Measurements from ENCODE around the gene BTN1A1.

BTN1A1 gene

DNA sequence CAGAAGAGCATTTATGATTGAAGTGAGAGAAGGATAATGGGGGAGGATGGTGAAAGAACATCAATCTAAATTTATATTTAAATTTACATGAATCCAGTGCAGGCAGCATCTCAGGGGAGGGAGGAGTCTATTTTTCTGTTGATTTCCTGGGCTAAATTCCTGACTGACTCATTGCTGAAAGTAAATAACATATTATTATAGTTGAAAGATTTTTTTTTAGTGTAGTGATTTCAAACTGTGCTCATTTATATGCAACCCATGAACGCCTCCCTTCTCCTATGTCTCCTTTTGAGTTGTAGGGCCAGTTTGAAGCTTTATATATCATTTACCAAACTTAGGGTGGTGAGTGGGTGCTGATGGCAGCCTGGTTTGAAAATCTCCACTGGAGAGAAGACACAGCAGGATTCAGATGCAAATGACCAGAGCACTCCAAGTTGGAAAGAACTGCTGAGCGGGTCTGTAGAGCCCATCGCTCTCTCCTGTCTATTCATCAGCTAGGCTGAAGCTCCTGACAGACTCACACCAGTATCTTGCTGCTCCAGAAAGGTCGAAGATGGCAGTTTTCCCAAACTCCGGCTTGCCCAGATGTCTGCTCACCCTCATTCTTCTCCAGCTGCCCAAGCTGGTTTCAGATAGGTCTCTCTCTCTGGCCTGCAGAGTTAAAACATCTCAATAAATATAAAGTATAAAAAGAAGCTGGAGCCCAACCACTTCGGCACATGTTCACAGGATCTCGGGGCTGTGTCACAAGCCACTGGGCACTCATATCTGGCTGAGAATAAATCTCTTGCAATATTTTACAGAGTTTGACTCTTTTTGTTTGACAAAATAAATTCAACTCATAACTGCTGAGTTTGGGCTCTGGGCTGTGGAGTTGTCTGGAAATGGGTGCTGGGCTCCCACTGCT is 24.0 kb upstream of the BTN1A1 start:
- DNase-seq (ENCODE audit: low read depth in 2 of 2) = no peak

DNA sequence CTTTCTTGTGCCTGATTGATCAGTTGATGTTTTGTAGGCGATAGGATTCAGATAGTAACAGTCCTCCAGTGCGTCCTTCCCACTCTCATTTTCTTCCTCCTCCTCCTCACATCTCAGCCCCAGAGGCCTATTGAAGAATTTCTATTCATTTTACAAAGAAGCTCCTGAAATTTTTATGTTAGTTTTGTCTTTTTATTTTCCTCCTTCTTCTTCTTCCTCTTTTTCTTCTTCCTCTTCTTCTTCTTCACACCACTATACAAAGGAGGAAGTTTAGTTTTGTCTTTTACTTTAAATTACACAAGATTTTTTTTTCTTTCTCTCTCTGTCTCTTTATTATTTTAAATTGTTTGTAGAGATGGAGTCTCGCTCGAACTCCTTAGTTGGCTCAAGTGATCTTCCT is 23.2 kb upstream of the BTN1A1 start:
- DNase-seq (ENCODE audit: low read depth in 2 of 2) = no peak

DNA sequence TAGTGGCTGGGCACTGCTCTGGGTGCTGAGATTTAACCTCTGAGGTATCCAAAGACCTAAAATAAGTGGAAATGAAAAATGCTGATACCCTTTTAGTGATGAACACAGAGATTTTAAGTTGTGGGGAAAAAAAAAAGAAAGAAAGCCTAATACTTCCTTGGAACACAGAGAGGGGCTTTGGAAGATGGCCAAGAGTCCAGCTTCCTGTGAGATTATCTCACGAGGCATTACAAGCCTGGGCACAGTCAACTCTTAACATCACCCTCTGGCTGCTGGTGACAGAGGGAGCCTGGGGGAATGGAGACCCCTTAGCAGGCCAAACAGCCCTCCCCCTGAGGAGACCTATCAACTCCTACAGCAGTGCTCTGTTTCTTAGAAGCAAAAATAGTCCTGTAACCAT is 22.7 kb upstream of the BTN1A1 start:
- no peak for DNase-seq (ENCODE audit: low read depth in 2 of 2)

DNA sequence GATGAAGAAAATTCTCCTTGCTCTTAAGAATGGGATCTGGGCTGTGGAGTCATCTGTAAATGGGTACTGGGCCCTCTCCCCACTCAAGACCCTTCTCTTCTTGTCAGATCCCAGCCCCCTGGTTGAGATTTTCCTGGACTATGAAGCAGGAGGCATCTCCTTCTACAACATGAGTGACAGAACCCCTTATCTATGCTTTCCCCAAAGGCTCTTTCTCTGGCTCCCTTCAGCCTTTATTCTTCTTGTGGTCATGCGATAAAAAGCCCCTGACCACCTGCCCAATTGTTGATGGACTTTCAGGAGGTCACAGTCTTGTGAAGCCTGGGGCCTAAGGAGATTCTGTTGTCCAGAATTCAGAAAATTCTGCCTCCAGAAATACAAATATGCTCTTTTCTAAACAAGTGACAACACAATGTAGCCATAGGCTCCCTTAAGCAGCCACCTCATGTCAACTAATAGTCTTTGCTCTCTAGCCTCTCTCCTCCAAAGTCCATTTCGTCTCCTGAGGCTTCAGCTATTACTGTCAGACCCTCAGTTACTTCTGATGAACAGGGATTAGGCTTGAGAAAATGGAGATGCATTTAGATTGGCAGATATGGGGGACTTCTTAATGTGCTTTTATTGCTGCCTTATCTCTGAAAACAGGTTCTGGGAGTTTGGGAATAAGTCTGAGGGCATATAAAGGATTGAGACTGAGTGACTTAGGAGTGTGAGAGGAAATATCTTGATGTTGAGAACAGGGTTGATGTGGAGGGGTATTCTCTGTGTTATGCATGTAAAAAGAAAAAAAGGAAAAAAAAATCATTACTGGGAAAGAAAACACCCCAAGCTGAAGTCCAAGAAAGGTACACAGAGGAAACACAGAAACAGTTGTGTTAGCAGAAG is 21.8 kb upstream of the BTN1A1 start:
- no peak for DNase-seq (ENCODE audit: low read depth in 2 of 2)

DNA sequence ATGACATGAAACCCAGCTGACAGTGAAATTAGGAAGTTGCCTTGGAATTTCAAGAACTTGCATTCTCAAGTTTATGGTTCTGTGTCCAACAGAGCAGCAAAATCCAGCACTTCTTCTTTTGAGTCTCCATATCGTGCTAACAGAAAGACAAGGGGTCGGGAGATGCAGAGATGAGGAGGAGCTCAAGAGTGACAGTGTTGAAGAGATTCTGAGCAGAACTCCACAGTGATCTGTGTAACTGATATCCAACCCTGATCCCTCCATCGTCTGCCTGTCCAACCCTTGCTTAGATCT is 21.2 kb upstream of the BTN1A1 start:
- no peak for DNase-seq (ENCODE audit: low read depth in 2 of 2)

DNA sequence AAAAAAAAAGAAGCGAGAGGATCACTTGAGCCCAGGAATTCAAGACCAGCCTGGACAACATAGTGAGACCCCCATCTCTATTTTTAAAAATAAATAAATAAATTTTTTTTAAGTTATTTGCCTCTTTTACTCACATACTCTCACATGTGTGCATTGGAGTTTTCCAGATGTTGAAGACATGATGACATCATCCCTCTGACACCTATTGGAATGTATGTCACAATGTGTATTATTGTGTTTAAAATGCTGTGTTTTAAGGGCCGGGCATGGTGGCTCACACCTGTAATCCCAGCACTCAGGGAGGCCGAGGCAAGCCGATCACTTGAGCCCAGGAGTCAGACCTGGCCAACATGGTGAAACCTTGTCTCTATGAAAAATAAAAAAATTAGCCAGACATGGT is 17.8 kb upstream of the BTN1A1 start:
- no peak for DNase-seq (ENCODE audit: low read depth in 2 of 2)

DNA sequence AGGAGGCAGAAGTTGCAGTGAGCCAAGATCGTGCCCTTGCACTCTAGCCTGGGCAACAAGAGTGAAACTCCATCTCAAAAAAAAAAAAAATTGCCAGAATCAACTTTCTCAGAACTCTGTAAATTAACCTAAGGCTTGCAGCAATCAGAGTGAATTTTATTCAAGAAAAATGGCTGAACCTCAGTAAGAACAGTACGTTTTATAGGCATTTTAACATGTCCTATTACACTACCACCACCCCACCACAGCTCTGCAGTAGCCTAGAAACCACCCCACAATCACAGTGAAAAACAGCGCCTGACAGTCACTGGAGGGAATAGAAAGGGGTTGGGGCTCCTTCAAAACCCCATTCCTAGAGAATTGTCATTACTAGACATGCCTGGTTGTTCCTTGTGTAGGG is 16.4 kb upstream of the BTN1A1 start:
- no peak for DNase-seq (ENCODE audit: low read depth in 2 of 2)

DNA sequence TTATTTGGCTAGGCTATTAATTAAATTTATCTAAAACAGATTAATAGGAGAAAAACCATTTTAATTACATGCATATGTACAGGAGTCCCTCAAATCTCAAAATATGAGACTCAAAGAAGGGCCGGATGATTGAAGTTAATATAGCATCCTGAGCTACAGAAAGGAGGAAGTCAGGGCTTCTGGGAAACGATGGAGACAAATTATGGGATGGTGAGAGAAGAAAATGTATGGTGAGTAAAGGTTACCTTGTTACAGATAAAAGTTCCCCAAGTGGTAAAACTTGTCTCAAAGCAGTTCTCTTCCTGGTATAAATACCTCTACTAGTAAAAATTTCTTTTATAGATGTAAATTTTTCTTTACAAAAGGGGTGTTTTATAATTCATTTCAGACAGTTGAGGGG is 15.9 kb upstream of the BTN1A1 start:
- no peak for DNase-seq (ENCODE audit: low read depth in 2 of 2)

DNA sequence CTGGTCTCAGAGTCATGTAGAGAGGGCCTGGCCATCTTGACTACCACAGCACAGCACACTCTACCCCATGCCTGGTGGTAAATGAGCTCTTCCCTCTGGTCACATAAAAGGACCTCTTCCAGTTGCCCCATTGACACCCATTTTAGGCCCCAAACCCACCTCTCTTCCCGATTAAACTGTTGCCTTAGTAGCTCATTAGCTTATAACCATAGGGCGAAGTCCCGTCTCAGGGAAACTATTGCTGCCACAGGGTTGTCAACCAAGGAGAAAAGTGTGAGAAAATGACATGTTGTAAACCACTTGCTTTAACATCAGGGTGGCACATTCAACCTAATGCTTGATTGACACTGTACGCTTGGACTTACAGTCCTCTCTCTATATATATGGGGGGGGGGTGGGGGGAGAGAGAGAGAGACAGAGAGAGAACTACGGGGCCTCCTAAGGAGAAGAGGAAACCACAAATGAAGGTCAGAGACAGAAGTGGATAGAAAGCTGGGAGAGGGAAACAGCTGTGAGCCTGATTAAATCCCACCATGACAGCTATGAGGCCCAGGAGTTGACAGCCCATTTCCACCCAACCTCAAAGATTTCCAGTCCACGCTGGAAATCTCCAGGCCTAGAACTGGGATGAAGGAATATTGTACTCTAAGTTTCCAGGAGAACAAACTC is 14.9 kb upstream of the BTN1A1 start:
- no peak for DNase-seq (ENCODE audit: low read depth in 2 of 2)

DNA sequence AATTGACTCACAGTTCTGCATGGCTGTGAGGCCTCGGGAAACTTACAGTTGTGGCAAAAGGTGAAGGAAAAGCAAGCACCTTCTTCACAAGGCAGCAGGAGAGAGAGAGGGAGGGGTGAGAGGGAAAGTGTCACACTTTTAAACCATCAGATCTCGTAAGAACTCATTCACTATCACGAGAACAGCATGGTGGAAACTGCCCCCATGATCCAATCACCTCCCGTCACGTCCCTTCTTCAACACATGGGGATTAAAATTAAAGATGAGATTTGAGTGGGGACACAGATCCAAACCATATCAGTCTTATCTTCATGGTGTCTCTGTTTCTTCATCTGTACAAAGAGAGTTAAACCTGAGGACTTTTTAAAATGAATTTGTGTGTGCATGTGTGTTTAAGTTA is 13.7 kb upstream of the BTN1A1 start:
- no peak for DNase-seq (ENCODE audit: low read depth in 2 of 2)

DNA sequence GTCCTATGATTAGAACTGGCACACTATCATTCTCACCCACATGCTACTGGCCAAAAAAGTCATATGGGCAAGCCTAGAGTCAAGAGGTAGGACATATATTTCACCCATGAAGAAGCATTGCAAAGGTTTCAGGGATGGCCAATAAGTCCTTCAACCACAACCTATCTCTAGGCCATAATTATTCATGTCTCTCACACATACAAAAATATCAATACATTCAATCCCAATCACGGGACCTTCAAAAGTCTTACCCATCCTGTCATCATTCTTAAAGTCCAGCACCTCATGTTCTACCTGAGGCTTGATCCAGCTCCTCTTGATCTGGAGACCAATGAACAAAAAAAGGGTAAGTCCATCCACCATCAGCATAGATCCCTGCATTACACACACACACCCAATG is 12.6 kb upstream of the BTN1A1 start:
- DNase-seq (ENCODE audit: low read depth in 2 of 2) = no peak

DNA sequence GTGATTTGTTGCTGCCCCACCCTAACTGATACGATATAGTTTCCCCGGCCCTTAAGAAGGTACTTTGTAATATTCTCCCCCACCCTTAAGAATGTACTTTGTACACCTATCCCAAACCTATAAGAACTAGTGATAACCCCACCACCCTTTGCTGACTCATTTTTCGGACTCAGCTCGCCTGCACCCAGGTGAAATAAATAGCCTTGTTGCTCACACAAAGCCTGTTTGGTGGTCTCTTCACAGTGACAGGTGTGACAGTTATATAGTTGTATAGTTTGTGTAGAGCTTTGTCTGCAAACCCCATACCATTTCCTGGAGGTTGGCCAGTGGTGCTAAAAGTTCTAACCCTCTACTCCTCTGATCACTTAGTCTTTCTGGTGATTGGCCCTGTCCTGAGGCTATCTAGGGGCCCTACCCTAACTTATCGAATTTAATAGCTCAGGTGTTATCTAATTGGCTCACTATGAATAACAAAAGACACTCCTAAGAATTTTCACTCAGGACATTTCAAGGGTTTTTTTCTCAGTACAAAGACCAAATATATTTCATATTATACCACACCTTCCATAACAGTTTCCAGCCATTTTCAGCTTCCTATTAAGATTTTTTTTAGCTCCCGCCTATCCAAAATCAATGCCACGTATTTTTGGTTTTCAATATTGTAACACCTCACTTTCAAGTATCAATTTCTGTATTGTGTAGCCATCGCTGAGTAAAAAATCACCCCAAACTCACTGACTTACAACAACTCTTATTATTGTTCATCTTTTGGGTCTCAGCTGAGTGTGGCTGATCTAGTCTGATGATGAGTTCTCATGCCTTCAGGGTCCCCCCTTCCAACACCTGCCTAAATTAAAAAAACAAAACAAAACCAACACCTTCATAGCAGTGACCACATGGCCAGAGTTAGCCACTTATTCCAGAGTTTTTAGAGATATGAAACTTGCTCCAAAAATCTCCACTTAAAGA is 9.8 kb upstream of the BTN1A1 start:
- DNase-seq (ENCODE audit: low read depth in 2 of 2) = no peak

DNA sequence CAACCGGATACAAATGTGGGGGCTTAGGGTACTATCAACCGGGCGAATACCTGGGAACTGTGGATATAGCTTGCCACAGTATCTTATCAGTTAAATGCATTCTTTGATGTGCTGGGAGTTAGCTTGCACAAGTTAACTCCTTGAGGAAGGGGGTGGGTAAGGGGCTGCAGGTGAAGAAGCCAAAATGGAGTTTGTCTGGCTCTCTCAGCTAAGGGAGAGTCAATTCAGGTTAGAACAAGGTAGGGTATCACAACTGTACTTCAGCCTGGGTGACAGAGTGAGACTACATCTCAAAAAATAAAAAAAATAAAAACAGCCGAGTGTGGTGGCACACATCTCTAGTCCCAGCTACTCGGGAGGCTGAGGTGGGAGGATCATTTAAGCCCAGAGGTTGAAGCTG is 8.5 kb upstream of the BTN1A1 start:
- DNase-seq (ENCODE audit: low read depth in 2 of 2) = no peak

DNA sequence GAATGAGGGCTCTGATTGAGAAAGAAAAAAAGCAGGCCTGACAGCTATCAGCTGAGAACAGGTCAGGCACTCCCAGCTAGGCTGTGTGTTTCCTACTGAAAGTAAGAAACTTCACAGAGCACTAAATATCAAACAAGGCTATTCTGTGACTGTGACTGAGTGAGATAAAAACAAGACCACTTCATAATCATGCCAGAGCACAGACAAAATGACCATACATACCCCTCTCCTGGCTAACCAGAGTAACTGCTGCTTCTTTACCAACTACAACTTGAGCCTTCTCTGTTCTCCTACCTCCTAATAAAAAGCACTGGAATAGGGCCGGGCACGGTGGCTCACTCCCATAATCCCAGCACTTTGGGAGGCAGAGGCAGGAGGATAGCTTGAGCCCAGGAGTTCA is 6.8 kb upstream of the BTN1A1 start:
- DNase-seq (ENCODE audit: low read depth in 2 of 2) = no peak

DNA sequence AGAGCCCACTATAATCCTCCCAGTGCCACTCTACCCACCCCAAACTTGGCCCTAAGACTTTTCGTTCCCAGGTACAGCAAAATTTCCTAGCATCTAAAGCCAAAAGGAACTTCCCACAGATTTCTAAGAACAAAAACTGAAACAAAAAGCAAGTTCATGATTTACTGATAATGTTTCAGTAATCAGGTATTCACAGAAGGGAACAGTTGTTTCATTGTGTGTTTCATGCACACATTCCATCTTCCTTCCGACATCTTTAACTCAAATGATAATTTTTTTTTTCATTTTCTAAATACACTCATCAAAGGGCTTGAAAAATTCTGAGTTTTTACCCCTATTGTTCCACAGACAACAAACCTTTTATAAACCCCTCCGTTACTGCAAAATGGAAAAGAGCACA is 6.0 kb upstream of the BTN1A1 start:
- no peak for DNase-seq (ENCODE audit: low read depth in 2 of 2)

DNA sequence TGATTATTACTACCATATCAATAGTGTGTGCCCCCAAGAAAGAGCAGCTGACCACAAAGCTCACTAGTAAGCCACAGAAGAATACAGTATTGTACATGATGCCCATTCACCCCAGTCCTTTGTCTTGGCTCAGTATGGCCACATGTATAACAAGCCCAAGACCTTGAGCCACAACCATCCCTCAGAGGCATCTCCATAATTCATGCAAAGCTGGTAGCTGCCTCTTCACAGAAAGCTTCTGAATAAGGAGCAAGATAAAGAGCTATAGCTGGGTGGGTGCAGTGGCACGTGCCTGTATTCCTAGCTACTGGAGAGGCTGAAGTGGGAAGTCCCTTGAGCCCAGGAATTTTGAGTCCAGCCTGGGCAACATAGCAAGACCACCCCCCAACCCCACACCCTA is 4.8 kb upstream of the BTN1A1 start:
- no peak for DNase-seq (ENCODE audit: low read depth in 2 of 2)

DNA sequence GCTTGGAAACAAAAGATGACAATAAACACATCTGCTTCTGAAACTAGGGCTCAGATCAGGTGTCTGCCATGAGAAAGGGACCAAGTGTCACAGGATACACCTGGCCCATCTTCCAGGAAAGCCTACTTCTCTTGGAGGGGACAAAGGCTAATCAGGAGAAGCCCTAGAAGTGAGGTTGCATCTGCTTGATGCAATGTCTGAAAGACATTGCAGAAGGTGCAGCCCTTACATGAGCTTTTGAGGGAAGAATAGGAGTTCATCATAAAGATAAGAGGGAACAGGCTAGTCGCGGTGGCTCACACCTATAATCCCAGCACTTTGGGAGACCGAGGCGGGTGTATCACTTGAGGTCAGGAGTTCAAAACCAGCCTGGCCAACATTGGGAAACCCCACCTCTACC is 2.5 kb upstream of the BTN1A1 start:
- DNase-seq (ENCODE audit: low read depth in 2 of 2) = no peak

DNA sequence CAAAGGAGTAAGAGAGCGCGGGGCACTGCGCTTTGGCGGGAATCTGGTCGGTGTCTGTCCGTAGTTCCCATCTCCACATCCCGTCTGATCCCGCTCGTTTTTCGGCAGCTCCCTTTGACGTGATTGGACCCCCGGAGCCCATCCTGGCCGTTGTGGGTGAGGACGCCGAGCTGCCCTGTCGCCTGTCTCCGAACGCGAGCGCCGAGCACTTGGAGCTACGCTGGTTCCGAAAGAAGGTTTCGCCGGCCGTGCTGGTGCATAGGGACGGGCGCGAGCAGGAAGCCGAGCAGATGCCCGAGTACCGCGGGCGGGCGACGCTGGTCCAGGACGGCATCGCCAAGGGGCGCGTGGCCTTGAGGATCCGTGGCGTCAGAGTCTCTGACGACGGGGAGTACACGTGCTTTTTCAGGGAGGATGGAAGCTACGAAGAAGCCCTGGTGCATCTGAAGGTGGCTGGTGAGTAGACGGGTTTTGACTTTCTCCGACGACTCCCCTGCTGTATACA is 1.4 kb downstream of the BTN1A1 start:
- no peak for DNase-seq (ENCODE audit: low read depth in 2 of 2)

DNA sequence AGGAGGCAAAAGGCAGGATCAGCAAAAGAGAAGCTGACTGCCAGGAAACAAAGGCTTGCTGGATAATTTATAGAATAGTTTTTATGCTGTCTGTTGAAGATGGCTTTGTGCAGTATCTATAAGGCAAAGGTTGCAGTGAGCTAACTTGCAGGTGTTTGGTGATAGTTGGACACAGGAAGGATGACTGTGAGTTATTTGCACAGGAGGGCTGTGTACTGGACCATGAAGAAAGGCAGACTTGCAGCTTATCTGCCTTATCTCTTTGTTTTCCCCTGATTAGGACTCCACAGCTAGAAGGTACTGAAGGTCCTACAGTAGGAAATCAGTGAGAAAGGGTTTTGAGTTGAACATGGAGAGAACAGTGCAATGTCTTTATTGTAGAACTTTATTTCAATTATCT is 2.1 kb downstream of the BTN1A1 start:
- DNase-seq (ENCODE audit: low read depth in 2 of 2) = no peak

DNA sequence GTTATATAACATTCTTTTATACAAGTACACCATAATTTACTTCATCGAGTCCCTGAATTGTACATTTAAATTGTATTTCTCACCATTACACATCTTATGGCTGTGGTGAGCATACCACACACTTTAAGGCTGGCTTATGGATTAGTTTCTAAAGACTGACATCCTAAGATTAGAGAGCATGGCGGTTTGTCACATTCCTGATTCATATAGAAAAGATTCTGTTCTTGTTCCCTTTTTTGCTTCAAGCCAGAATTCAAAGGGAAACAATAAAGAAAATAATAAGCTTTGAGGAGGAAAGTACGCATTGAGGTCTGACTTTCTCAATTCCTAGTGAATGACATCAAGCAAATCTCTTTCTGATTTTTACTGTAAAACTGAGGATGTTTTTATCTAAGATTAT is 2.5 kb downstream of the BTN1A1 start:
- DNase-seq (ENCODE audit: low read depth in 2 of 2) = no peak

DNA sequence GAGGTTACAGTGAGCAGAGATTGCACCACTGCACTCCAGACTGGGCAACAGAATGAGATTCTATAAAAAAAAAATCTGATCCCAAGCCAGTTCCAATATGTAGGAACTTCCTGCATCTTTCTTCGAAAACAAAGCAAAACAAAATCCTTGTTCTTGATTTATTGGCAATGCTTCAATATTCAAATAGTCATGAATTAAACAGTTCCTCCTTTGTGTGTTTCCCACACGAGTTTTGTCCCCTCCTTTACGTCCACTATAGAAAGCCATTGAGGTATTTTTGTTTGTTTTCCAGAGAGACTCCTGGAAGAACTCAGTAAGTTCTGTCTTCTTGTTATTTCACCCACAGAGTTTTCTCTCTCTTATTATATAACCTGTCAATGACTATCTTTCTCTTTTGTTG is 7.6 kb downstream of the BTN1A1 start:
- no peak for DNase-seq (ENCODE audit: low read depth in 2 of 2)
